ENCODE measurements around the gene OR4F15.

Gene OR4F15

GRCh38 chr15:101803676-101804075 lies 8.3 kb upstream of the OR4F15 start:
- DNase-seq (ENCODE audit: low read depth in 2 of 2) = no peak

GRCh38 chr15:101804375-101804774 lies 7.6 kb upstream of the OR4F15 start:
- no peak for DNase-seq (ENCODE audit: low read depth in 2 of 2)

GRCh38 chr15:101804941-101805340 lies 7.1 kb upstream of the OR4F15 start:
- no peak for DNase-seq (ENCODE audit: low read depth in 2 of 2)

GRCh38 chr15:101805605-101806345 lies 6.2 kb upstream of the OR4F15 start:
- DNase-seq (ENCODE audit: low read depth in 2 of 2) = no peak

GRCh38 chr15:101807345-101807945 lies 4.6 kb upstream of the OR4F15 start:
- no peak for DNase-seq (ENCODE audit: low read depth in 2 of 2)

- DNase-seq (ENCODE audit: low read depth in 2 of 2) = no peak
Measured at GRCh38 chr15:101808201-101808600, 3.8 kb upstream of the OR4F15 start.

- no peak for DNase-seq (ENCODE audit: low read depth in 2 of 2)
Measured at GRCh38 chr15:101810456-101810855, 1.5 kb upstream of the OR4F15 start.

- no peak for DNase-seq (ENCODE audit: low read depth in 2 of 2)
Measured at GRCh38 chr15:101810876-101811275, 1.1 kb upstream of the OR4F15 start.

GRCh38 chr15:101813803-101814534 lies 2.0 kb downstream of the OR4F15 start:
- no peak for DNase-seq (ENCODE audit: low read depth in 2 of 2)

- DNase-seq (ENCODE audit: low read depth in 2 of 2) = no peak
Measured at GRCh38 chr15:101820781-101821180, 8.8 kb downstream of the OR4F15 start.

- no peak for DNase-seq (ENCODE audit: low read depth in 2 of 2)
Measured at GRCh38 chr15:101827257-101827656, 15.3 kb downstream of the OR4F15 start.

- no peak for DNase-seq (ENCODE audit: low read depth in 2 of 2)
Measured at GRCh38 chr15:101828774-101829173, 16.8 kb downstream of the OR4F15 start.

GRCh38 chr15:101841656-101842055 lies 29.7 kb downstream of the OR4F15 start:
- no peak for DNase-seq (ENCODE audit: low read depth in 2 of 2)

GRCh38 chr15:101844916-101845315 lies 32.9 kb downstream of the OR4F15 start:
- no peak for DNase-seq (ENCODE audit: low read depth in 2 of 2)

- DNase-seq (ENCODE audit: low read depth in 2 of 2) = no peak
Measured at GRCh38 chr15:101852356-101852755, 40.4 kb downstream of the OR4F15 start.

All from activated CD4-positive, alpha-beta T cell treated with anti-CD3 and anti-CD28 coated beads for 24 hours (primary cell).